IMR-90 (cell line): Measurements from ENCODE around the gene PTPRN2.

Experiments
- CEBPB ChIP-seq: IDR thresholded peaks from 2 replicates; pipeline ENCODE4 v1.6.1; 2012; ENCODE audit warnings: low read depth, low read length, improper control_type of control experiment
- MAZ ChIP-seq: IDR thresholded peaks from 2 replicates; pipeline ENCODE4 v1.6.1; 2012; ENCODE audit warnings: low read depth, mild to moderate bottlenecking, low read length, improper control_type of control experiment, moderate library complexity, borderline replicate concordance
- POLR2A ChIP-seq: IDR thresholded peaks from 2 replicates; pipeline ENCODE4 v1.6.1; 2012; ENCODE audit warnings: mild to moderate bottlenecking, low read depth, low read length
- RCOR1 ChIP-seq: IDR thresholded peaks from 2 replicates; pipeline ENCODE4 v1.6.1; 2012; ENCODE audit warnings: mild to moderate bottlenecking, low read length, improper control_type of control experiment; ENCODE audit not compliant: insufficient replicate concordance
- RFX5 ChIP-seq: IDR thresholded peaks from 2 replicates; pipeline ENCODE4 v1.8.0; 2012; ENCODE audit warnings: low read depth, mild to moderate bottlenecking, low read length, moderate library complexity
- TF ChIP-seq, protein P1 (sequence below): conservative IDR thresholded peaks from 2 replicates; pipeline ENCODE4 v1.5.1; 2012; ENCODE audit warnings: mild to moderate bottlenecking, low read depth, low read length, improper control_type of control experiment
- TF ChIP-seq, protein P2 (sequence below): fragments of 150-350 bp; IDR thresholded peaks from 2 replicates; pipeline ENCODE4 v1.6.1; 2017; ENCODE audit warnings: mild to moderate bottlenecking, antibody characterized with exemption, low read length, low read depth

DNA sequence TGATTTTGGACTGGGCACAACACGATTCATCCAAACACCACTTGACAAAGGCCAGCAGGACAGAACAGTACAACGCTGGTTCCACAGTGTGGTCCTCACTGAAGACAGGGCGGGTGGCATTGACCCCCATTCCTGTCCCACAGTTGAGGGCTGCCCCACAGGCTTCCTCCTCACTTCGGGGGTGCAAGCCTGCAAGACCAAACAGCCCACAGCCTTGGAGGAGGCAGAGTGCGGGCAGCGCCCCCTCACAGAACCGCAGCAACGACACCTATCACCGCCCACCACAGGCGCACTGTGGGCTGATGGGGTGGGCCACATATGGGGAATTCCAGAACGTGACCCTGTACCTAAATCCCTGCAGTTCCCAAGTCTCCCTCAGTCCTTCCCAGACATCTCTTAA lies 70.6 kb downstream of the PTPRN2 start:
- TF ChIP-seq, protein P1, sequence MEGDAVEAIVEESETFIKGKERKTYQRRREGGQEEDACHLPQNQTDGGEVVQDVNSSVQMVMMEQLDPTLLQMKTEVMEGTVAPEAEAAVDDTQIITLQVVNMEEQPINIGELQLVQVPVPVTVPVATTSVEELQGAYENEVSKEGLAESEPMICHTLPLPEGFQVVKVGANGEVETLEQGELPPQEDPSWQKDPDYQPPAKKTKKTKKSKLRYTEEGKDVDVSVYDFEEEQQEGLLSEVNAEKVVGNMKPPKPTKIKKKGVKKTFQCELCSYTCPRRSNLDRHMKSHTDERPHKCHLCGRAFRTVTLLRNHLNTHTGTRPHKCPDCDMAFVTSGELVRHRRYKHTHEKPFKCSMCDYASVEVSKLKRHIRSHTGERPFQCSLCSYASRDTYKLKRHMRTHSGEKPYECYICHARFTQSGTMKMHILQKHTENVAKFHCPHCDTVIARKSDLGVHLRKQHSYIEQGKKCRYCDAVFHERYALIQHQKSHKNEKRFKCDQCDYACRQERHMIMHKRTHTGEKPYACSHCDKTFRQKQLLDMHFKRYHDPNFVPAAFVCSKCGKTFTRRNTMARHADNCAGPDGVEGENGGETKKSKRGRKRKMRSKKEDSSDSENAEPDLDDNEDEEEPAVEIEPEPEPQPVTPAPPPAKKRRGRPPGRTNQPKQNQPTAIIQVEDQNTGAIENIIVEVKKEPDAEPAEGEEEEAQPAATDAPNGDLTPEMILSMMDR: no peak
- TF ChIP-seq POLR2A: no peak
- TF ChIP-seq, protein P2, sequence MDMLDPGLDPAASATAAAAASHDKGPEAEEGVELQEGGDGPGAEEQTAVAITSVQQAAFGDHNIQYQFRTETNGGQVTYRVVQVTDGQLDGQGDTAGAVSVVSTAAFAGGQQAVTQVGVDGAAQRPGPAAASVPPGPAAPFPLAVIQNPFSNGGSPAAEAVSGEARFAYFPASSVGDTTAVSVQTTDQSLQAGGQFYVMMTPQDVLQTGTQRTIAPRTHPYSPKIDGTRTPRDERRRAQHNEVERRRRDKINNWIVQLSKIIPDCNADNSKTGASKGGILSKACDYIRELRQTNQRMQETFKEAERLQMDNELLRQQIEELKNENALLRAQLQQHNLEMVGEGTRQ: no peak
- TF ChIP-seq RCOR1: no peak
- TF ChIP-seq RFX5: no peak
- no peak for TF ChIP-seq MAZ
- no peak for TF ChIP-seq CEBPB
